HG03469 (cell line): ENCODE measurements around the gene SCG3.

Experiments used
- ATAC-seq: cut with Tn5 transposase; IDR thresholded peaks from one replicate; pipeline ENCODE4 v1.9.1; 2021; ENCODE audit warnings: mild to moderate bottlenecking, moderate library complexity, moderate number of reproducible peaks; ENCODE audit not compliant: unreplicated experiment

SCG3 gene

GRCh38 chr15:51726302-51727073, 45.2 kb downstream of the SCG3 start:
- ATAC-seq, result peak; percentile 88

GRCh38 chr15:51727141-51727897, 46.0 kb downstream of the SCG3 start:
- no peak for ATAC-seq

GRCh38 chr15:51731549-51732267, 50.4 kb downstream of the SCG3 start:
- ATAC-seq, result peak; percentile 51

- ATAC-seq, result no peak
These were observed 51.3 kb downstream of the SCG3 start for GRCh38 chr15:51732646-51733045.

- ATAC-seq, result no peak
These were observed 54.1 kb downstream of the SCG3 start for GRCh38 chr15:51735228-51736010.

GRCh38 chr15:51736069-51736468, 54.8 kb downstream of the SCG3 start:
- ATAC-seq, result no peak

GRCh38 chr15:51736751-51737521, 55.6 kb downstream of the SCG3 start:
- ATAC-seq, result peak; percentile 17

- peak; percentile 32 for ATAC-seq
These were observed 56.4 kb downstream of the SCG3 start, which contains the start of gene LYSMD2 for GRCh38 chr15:51737522-51738305. LYSMD2 (minus strand) TSS chr15:51737655; CDS start chr15:51737622, 33 bp downstream.

- no peak for ATAC-seq
These were observed 57.2 kb downstream of the SCG3 start for GRCh38 chr15:51738553-51738952.

GRCh38 chr15:51739061-51739712, 57.9 kb downstream of the SCG3 start:
- no peak for ATAC-seq

GRCh38 chr15:51749307-51749706, 68.0 kb downstream of the SCG3 start:
- no peak for ATAC-seq

- no peak for ATAC-seq
These were observed 68.9 kb downstream of the SCG3 start for GRCh38 chr15:51750186-51750585.

GRCh38 chr15:51750792-51751696, 69.7 kb downstream of the SCG3 start, which contains the start of gene TMOD2:
TMOD2 (plus strand) TSS chr15:51751597; CDS start chr15:51766442, 14,845 bp downstream.
- ATAC-seq, result peak; percentile 45

- ATAC-seq, result peak; percentile 31
These were observed 70.7 kb downstream of the SCG3 start for GRCh38 chr15:51751697-51752683.

- ATAC-seq, result no peak
These were observed 71.6 kb downstream of the SCG3 start for GRCh38 chr15:51752888-51753287.

- no peak for ATAC-seq
These were observed 73.0 kb downstream of the SCG3 start for GRCh38 chr15:51754267-51754666.
